Mesendoderm (in vitro differentiated cells): ENCODE measurements around the gene BRME1.

ENCODE experiments used
- DNase-seq: peaks from one replicate; pipeline ENCODE4 v3.0.0; 2013
- H2AK5ac ChIP-seq: 2 replicates; pipeline ENCODE4 v1.6.1; 2013; ENCODE audit warnings: low read length, inconsistent platforms
- H2BK120ac ChIP-seq: 2 replicates; pipeline ENCODE4 v1.6.1; 2013; ENCODE audit warnings: low read depth, mild to moderate bottlenecking, low read length, moderate library complexity, mixed read lengths
- H2BK15ac ChIP-seq: replicated peaks from 2 replicates; pipeline ENCODE4 v1.6.1; 2013; ENCODE audit warnings: low read depth, mild to moderate bottlenecking, moderate library complexity
- H2BK5ac ChIP-seq: 2 replicates; pipeline ENCODE4 v1.6.1; 2013; ENCODE audit warnings: low read length, inconsistent platforms
- H3K18ac ChIP-seq: 2 replicates; pipeline ENCODE4 v1.6.1; 2013; ENCODE audit warnings: mild to moderate bottlenecking, low read length, mixed read lengths
- H3K23ac ChIP-seq: one replicate; pipeline ENCODE4 v1.6.1; 2013; ENCODE audit warnings: low read length
- H3K27ac ChIP-seq: 2 replicates; pipeline ENCODE4 v1.5.1; 2013; ENCODE audit warnings: low read depth, mild to moderate bottlenecking, inconsistent platforms, low read length, moderate library complexity
- H3K27me3 ChIP-seq: 2 replicates; pipeline ENCODE4 v1.6.1; 2013; ENCODE audit warnings: low read length, control low read depth, mild to moderate bottlenecking, inconsistent platforms; ENCODE audit not compliant: insufficient read depth, poor library complexity
- H3K36me3 ChIP-seq: 2 replicates; pipeline ENCODE4 v1.6.1; 2013; ENCODE audit warnings: low read length, inconsistent platforms; ENCODE audit not compliant: control insufficient read depth, insufficient read depth
- H3K4ac ChIP-seq: one replicate; pipeline ENCODE4 v1.6.1; 2013; ENCODE audit warnings: low read depth, mild to moderate bottlenecking, low read length, moderate library complexity
- H3K4me1 ChIP-seq: 2 replicates; pipeline ENCODE4 v1.6.1; 2013; ENCODE audit warnings: low read depth, low read length, inconsistent platforms; ENCODE audit not compliant: control insufficient read depth
- H3K4me2 ChIP-seq: 2 replicates; pipeline ENCODE4 v1.6.1; 2013; ENCODE audit warnings: low read length
- H3K4me3 ChIP-seq: 2 replicates; pipeline ENCODE4 v1.5.1; 2013; ENCODE audit warnings: mild to moderate bottlenecking, low read length
- H3K56ac ChIP-seq: one replicate; pipeline ENCODE4 v1.6.1; 2013; ENCODE audit warnings: low read length
- H3K79me1 ChIP-seq: 2 replicates; pipeline ENCODE4 v1.6.1; 2013; ENCODE audit warnings: low read length, inconsistent platforms
- H3K79me2 ChIP-seq: 2 replicates; pipeline ENCODE4 v1.6.1; 2013; ENCODE audit warnings: mild to moderate bottlenecking, low read length; ENCODE audit not compliant: control insufficient read depth, insufficient read depth
- H3K9ac ChIP-seq: 2 replicates; pipeline ENCODE4 v1.6.1; 2013; ENCODE audit warnings: low read length, inconsistent platforms
- H4K5ac ChIP-seq: one replicate; pipeline ENCODE4 v1.6.1; 2013; ENCODE audit warnings: low read length
- H4K8ac ChIP-seq: one replicate; pipeline ENCODE4 v1.6.1; 2013; ENCODE audit warnings: low read depth, mild to moderate bottlenecking, control low read depth, low read length, moderate library complexity
- WGBS: extraction: QIAGEN DNeasy Blood & Tissue Kit; methylation state at CpG from one replicate; pipeline ENCODE4 v1.1.7; 2013; ENCODE audit warnings: low lambda C conversion rate, missing lambda C conversion rate; ENCODE audit not compliant: insufficient coverage; ENCODE audit errors: extremely low coverage; 5-methylcytosine and 5-hydroxymethylcytosine counted together
- small RNA-seq: library from polyadenylated mRNA; stranded (forward); fragments of <200 nt; extraction: miRNeasy Mini kit (QIAGEN cat#:217004); gene quantifications from one replicate; pipeline ENCODE3, GENCODE V24; 2013; ENCODE audit not compliant: insufficient read depth

The BRME1 gene

GRCh38 chr19:13833330-13834243 lies 72.3 kb downstream of the BRME1 start:
- Histone ChIP-seq H2BK15ac (no peak overlapping the region), H3K18ac (no peak overlapping the region), H3K79me1 (peaks cover 2% of the 10 kb centered on the region), H3K4me3 (peak overlapping the region; percentile 22), H3K9ac (peak overlapping the region; percentile 78), H3K4me2 (peak overlapping the region; percentile 77), H3K23ac (no peak overlapping the region), H2BK5ac (no peak overlapping the region), H2AK5ac (no peak overlapping the region), H3K56ac (peak overlapping the region; percentile 93), H2BK120ac (no peak overlapping the region), H3K27ac (peak overlapping the region; percentile 77), H4K5ac (no peak overlapping the region), H3K4me1 (no peaks in the 10 kb centered on the region), H3K36me3 (peaks cover 6% of the 10 kb centered on the region), H3K27me3 (no peaks in the 10 kb centered on the region), H3K79me2 (peaks cover 7% of the 10 kb centered on the region), H4K8ac (no peak overlapping the region), H3K4ac (no peak overlapping the region)
- WGBS: no CpG with 5 or more reads among the region's 59 CpGs
- DNase-seq: peak; percentile 94

Small RNA genes lying within 50 kb of the gene (small RNA-seq; reads per million reads assigned to genes)
- gene MIR181C (1,084 reads per million, percentile 99 among the genes with 10 or more reads in this experiment), gene MIR181D (786 reads per million, percentile 98 among the genes with 10 or more reads in this experiment)
